ENCODE results near the gene ITGA6.

DNA sequence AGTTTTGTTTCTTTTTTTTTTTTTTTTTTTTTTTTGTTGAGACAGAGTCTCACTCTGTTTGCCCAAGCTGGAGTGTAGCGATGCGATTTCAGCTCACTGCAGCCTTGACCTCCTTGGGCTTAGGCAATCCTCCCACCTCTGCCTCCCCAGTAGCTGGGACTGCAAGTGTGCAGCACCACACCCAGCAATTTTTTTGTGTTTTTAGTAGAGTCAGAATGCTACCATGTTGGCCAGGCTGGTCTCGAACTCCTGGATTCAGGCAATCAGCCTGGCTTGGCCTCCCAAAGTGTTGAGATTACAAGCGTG is 8.2 kb downstream of the ITGA6 start:
- TF ChIP-seq EZH2 (IDR thresholded peaks at IDR 0.05; ENCODE audit: low read depth, unreplicated experiment), result no peak
- TF ChIP-seq CTCF (conservative IDR thresholded peaks at IDR 0.05; ENCODE audit: low read depth in 2 of 2), result no peak
- no peak for TF ChIP-seq POLR2AphosphoS5 (IDR thresholded peaks at IDR 0.05; ENCODE audit: low read depth)
- TF ChIP-seq ZNF331 (CRISPR knock-in tag; IDR thresholded peaks at IDR 0.05; ENCODE audit: low read depth), result no peak
- no peak for TF ChIP-seq CREB1 (CRISPR knock-in tag; IDR thresholded peaks at IDR 0.05; ENCODE audit: low read depth)
- TF ChIP-seq, protein P1, sequence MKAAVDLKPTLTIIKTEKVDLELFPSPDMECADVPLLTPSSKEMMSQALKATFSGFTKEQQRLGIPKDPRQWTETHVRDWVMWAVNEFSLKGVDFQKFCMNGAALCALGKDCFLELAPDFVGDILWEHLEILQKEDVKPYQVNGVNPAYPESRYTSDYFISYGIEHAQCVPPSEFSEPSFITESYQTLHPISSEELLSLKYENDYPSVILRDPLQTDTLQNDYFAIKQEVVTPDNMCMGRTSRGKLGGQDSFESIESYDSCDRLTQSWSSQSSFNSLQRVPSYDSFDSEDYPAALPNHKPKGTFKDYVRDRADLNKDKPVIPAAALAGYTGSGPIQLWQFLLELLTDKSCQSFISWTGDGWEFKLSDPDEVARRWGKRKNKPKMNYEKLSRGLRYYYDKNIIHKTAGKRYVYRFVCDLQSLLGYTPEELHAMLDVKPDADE (IDR thresholded peaks at IDR 0.05), result no peak
- no peak for TF ChIP-seq JUNB (IDR thresholded peaks at IDR 0.05; ENCODE audit: unreplicated experiment)
- TF ChIP-seq, protein P2, sequence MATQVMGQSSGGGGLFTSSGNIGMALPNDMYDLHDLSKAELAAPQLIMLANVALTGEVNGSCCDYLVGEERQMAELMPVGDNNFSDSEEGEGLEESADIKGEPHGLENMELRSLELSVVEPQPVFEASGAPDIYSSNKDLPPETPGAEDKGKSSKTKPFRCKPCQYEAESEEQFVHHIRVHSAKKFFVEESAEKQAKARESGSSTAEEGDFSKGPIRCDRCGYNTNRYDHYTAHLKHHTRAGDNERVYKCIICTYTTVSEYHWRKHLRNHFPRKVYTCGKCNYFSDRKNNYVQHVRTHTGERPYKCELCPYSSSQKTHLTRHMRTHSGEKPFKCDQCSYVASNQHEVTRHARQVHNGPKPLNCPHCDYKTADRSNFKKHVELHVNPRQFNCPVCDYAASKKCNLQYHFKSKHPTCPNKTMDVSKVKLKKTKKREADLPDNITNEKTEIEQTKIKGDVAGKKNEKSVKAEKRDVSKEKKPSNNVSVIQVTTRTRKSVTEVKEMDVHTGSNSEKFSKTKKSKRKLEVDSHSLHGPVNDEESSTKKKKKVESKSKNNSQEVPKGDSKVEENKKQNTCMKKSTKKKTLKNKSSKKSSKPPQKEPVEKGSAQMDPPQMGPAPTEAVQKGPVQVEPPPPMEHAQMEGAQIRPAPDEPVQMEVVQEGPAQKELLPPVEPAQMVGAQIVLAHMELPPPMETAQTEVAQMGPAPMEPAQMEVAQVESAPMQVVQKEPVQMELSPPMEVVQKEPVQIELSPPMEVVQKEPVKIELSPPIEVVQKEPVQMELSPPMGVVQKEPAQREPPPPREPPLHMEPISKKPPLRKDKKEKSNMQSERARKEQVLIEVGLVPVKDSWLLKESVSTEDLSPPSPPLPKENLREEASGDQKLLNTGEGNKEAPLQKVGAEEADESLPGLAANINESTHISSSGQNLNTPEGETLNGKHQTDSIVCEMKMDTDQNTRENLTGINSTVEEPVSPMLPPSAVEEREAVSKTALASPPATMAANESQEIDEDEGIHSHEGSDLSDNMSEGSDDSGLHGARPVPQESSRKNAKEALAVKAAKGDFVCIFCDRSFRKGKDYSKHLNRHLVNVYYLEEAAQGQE (IDR thresholded peaks at IDR 0.05; ENCODE audit: unreplicated experiment), result no peak
- no peak for TF ChIP-seq EZH2phosphoT487 (IDR thresholded peaks at IDR 0.05; ENCODE audit: unreplicated experiment)
- TF ChIP-seq, protein P3, sequence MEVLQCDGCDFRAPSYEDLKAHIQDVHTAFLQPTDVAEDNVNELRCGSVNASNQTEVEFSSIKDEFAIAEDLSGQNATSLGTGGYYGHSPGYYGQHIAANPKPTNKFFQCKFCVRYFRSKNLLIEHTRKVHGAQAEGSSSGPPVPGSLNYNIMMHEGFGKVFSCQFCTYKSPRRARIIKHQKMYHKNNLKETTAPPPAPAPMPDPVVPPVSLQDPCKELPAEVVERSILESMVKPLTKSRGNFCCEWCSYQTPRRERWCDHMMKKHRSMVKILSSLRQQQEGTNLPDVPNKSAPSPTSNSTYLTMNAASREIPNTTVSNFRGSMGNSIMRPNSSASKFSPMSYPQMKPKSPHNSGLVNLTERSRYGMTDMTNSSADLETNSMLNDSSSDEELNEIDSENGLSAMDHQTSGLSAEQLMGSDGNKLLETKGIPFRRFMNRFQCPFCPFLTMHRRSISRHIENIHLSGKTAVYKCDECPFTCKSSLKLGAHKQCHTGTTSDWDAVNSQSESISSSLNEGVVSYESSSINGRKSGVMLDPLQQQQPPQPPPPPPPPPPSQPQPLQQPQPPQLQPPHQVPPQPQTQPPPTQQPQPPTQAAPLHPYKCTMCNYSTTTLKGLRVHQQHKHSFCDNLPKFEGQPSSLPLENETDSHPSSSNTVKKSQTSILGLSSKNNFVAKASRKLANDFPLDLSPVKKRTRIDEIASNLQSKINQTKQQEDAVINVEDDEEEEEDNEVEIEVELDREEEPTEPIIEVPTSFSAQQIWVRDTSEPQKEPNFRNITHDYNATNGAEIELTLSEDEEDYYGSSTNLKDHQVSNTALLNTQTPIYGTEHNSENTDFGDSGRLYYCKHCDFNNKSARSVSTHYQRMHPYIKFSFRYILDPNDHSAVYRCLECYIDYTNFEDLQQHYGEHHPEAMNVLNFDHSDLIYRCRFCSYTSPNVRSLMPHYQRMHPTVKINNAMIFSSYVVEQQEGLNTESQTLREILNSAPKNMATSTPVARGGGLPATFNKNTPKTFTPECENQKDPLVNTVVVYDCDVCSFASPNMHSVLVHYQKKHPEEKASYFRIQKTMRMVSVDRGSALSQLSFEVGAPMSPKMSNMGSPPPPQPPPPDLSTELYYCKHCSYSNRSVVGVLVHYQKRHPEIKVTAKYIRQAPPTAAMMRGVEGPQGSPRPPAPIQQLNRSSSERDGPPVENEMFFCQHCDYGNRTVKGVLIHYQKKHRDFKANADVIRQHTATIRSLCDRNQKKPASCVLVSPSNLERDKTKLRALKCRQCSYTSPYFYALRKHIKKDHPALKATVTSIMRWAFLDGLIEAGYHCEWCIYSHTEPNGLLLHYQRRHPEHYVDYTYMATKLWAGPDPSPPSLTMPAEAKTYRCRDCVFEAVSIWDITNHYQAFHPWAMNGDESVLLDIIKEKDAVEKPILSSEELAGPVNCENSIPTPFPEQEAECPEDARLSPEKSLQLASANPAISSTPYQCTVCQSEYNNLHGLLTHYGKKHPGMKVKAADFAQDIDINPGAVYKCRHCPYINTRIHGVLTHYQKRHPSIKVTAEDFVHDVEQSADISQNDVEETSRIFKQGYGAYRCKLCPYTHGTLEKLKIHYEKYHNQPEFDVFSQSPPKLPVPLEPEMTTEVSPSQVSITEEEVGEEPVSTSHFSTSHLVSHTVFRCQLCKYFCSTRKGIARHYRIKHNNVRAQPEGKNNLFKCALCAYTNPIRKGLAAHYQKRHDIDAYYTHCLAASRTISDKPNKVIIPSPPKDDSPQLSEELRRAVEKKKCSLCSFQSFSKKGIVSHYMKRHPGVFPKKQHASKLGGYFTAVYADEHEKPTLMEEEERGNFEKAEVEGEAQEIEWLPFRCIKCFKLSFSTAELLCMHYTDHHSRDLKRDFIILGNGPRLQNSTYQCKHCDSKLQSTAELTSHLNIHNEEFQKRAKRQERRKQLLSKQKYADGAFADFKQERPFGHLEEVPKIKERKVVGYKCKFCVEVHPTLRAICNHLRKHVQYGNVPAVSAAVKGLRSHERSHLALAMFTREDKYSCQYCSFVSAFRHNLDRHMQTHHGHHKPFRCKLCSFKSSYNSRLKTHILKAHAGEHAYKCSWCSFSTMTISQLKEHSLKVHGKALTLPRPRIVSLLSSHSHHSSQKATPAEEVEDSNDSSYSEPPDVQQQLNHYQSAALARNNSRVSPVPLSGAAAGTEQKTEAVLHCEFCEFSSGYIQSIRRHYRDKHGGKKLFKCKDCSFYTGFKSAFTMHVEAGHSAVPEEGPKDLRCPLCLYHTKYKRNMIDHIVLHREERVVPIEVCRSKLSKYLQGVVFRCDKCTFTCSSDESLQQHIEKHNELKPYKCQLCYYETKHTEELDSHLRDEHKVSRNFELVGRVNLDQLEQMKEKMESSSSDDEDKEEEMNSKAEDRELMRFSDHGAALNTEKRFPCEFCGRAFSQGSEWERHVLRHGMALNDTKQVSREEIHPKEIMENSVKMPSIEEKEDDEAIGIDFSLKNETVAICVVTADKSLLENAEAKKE (CRISPR knock-in tag; IDR thresholded peaks at IDR 0.05), result no peak

Measured in GM23338 (cell line).